ENCODE data around the gene MCF2L. TPM values are rescaled to one million over a fixed set of nuclear protein-coding genes. Genes with fewer than 3 reads are reported as not detected.

MCF2L gene
- total and polyA plus RNA-seq, 2 experiments from 2014 or later, result 4.8 to 25.6 TPM

DNA sequence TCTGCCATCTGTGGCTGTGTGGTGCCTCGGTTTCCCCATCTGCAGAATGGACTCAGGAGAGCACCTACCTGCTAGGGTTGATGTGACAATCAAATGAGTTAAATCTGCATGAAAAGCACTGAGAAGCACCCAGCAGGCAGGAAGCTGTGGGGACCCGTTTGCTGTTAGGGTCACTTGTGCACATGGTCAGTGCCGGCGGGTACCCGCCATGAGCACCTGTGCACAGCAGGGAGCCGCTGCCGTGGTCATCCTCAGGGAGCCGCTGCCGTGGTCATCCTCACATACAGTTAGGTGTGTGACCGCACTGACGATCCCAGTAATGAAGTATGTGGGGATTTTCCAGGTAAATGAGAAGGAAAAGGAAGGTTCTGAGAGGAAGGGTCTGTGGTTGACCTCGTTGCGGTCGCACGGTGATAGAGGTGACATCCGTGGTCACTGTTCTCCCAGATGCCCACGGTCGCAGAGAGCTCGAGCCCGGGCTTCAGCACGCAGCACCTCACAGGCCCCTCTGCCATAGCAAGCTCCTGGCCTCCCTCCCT is 6.5 kb downstream of the MCF2L start:
- H3K9me3 Mint-ChIP-seq, result peaks cover 14% of the 10 kb centered on the region
- no peak for TF ChIP-seq CREB1 (CRISPR knock-in tag; IDR thresholded peaks at IDR 0.05; ENCODE audit: low read depth)
- no peak for TF ChIP-seq ZNF331 (CRISPR knock-in tag; IDR thresholded peaks at IDR 0.05; ENCODE audit: low read depth)
- TF ChIP-seq, protein P1, sequence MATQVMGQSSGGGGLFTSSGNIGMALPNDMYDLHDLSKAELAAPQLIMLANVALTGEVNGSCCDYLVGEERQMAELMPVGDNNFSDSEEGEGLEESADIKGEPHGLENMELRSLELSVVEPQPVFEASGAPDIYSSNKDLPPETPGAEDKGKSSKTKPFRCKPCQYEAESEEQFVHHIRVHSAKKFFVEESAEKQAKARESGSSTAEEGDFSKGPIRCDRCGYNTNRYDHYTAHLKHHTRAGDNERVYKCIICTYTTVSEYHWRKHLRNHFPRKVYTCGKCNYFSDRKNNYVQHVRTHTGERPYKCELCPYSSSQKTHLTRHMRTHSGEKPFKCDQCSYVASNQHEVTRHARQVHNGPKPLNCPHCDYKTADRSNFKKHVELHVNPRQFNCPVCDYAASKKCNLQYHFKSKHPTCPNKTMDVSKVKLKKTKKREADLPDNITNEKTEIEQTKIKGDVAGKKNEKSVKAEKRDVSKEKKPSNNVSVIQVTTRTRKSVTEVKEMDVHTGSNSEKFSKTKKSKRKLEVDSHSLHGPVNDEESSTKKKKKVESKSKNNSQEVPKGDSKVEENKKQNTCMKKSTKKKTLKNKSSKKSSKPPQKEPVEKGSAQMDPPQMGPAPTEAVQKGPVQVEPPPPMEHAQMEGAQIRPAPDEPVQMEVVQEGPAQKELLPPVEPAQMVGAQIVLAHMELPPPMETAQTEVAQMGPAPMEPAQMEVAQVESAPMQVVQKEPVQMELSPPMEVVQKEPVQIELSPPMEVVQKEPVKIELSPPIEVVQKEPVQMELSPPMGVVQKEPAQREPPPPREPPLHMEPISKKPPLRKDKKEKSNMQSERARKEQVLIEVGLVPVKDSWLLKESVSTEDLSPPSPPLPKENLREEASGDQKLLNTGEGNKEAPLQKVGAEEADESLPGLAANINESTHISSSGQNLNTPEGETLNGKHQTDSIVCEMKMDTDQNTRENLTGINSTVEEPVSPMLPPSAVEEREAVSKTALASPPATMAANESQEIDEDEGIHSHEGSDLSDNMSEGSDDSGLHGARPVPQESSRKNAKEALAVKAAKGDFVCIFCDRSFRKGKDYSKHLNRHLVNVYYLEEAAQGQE (IDR thresholded peaks at IDR 0.05; ENCODE audit: unreplicated experiment), result no peak
- TF ChIP-seq JUNB (IDR thresholded peaks at IDR 0.05; ENCODE audit: unreplicated experiment), result no peak
- TF ChIP-seq, protein P2, sequence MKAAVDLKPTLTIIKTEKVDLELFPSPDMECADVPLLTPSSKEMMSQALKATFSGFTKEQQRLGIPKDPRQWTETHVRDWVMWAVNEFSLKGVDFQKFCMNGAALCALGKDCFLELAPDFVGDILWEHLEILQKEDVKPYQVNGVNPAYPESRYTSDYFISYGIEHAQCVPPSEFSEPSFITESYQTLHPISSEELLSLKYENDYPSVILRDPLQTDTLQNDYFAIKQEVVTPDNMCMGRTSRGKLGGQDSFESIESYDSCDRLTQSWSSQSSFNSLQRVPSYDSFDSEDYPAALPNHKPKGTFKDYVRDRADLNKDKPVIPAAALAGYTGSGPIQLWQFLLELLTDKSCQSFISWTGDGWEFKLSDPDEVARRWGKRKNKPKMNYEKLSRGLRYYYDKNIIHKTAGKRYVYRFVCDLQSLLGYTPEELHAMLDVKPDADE (IDR thresholded peaks at IDR 0.05), result no peak
- no peak for TF ChIP-seq ZNF114 (CRISPR knock-in tag; IDR thresholded peaks at IDR 0.05)
- TF ChIP-seq, protein P3, sequence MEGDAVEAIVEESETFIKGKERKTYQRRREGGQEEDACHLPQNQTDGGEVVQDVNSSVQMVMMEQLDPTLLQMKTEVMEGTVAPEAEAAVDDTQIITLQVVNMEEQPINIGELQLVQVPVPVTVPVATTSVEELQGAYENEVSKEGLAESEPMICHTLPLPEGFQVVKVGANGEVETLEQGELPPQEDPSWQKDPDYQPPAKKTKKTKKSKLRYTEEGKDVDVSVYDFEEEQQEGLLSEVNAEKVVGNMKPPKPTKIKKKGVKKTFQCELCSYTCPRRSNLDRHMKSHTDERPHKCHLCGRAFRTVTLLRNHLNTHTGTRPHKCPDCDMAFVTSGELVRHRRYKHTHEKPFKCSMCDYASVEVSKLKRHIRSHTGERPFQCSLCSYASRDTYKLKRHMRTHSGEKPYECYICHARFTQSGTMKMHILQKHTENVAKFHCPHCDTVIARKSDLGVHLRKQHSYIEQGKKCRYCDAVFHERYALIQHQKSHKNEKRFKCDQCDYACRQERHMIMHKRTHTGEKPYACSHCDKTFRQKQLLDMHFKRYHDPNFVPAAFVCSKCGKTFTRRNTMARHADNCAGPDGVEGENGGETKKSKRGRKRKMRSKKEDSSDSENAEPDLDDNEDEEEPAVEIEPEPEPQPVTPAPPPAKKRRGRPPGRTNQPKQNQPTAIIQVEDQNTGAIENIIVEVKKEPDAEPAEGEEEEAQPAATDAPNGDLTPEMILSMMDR (conservative IDR thresholded peaks at IDR 0.05; ENCODE audit: low read depth in 2 of 2), result no peak
- no peaks in the 10 kb centered on the region for H3K36me3 Mint-ChIP-seq (ENCODE audit: low read depth)
- Histone ChIP-seq H3K4me1 (ENCODE audit: insufficient read depth) (no peaks in the 10 kb centered on the region), H3K9me2 (ENCODE audit: insufficient read depth) (0 out of 2 replicates have a peak, but pooled peaks cover 6% of the 10 kb centered on the region), H3K27ac (ENCODE audit: low read depth) (no peak overlapping the region), H3K4me2 (no peak overlapping the region), H3K4me3 (no peak overlapping the region), H3F3A (replicated peaks; ENCODE audit: low read depth) (no peaks in the 10 kb centered on the region), H3K36me3 (ENCODE audit: insufficient read depth) (no peaks in the 10 kb centered on the region; the same call in 1 of the 2 replicates), H3K79me2 (replicated peaks; ENCODE audit: insufficient read depth) (peaks cover 3% of the 10 kb centered on the region; the same call in 1 of the 2 replicates), H2AFZ (no peak overlapping the region), H3K27me3 (ENCODE audit: insufficient read depth) (no peaks in the 10 kb centered on the region), H4K20me1 (replicated peaks; ENCODE audit: insufficient read depth) (no peaks in the 10 kb centered on the region; the same call in 1 of the 2 replicates)
- H3K4me1 Mint-ChIP-seq, result peaks cover 29% of the 10 kb centered on the region
- DNase-seq (ENCODE audit: low spot score) (no peak), ATAC-seq (no peak)
- peaks cover 8% of the 10 kb centered on the region for H3K27me3 Mint-ChIP-seq (ENCODE audit: insufficient read depth, low read depth, poor library complexity)
- H3K4me3 Mint-ChIP-seq, result no peak overlapping the region
- H3K27ac Mint-ChIP-seq, result no peak overlapping the region

DNA sequence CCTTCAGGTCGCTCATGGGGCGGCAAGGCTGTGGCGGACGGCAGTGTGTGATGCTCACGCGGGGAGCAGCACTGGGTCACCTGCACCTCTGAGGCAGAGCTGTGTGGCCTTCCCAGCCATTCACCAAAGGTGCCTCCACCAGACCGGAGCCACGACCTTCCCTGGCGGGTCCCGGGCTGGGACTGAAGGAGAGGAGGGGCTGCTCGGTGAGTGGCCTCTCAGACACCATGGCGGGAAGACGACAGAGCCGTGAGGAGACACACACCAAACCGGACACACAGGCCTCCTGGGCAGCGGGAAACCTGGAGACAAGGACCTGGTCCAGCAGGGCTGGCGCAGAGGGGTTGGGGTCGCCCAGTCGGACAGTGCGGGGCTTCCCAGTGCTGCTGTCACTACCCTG is 7.5 kb downstream of the MCF2L start:
- Histone ChIP-seq H3K4me3 (no peak overlapping the region), H3K4me1 (ENCODE audit: insufficient read depth) (no peaks in the 10 kb centered on the region), H3K4me2 (no peak overlapping the region), H3F3A (replicated peaks; ENCODE audit: low read depth) (no peaks in the 10 kb centered on the region), H3K36me3 (ENCODE audit: insufficient read depth) (no peaks in the 10 kb centered on the region; the same call in 1 of the 2 replicates), H4K20me1 (replicated peaks; ENCODE audit: insufficient read depth) (no peaks in the 10 kb centered on the region; the same call in 1 of the 2 replicates), H3K27me3 (ENCODE audit: insufficient read depth) (no peaks in the 10 kb centered on the region), H2AFZ (no peak overlapping the region), H3K79me2 (replicated peaks; ENCODE audit: insufficient read depth) (peaks cover 3% of the 10 kb centered on the region; the same call in 1 of the 2 replicates), H3K27ac (ENCODE audit: low read depth) (no peak overlapping the region), H3K9me2 (ENCODE audit: insufficient read depth) (0 out of 2 replicates have a peak, but pooled peaks cover 4% of the 10 kb centered on the region)
- no peak for DNase-seq (ENCODE audit: low spot score)
- Mint-ChIP-seq H3K4me3 (no peak overlapping the region), H3K27ac (no peak overlapping the region), H3K4me1 (peaks cover 29% of the 10 kb centered on the region), H3K36me3 (ENCODE audit: low read depth) (no peaks in the 10 kb centered on the region), H3K27me3 (ENCODE audit: insufficient read depth, low read depth, poor library complexity) (peaks cover 4% of the 10 kb centered on the region), H3K9me3 (peaks cover 10% of the 10 kb centered on the region; the same call in 2 of the 3 replicates)
- ATAC-seq, result no peak
- TF ChIP-seq, protein P4, sequence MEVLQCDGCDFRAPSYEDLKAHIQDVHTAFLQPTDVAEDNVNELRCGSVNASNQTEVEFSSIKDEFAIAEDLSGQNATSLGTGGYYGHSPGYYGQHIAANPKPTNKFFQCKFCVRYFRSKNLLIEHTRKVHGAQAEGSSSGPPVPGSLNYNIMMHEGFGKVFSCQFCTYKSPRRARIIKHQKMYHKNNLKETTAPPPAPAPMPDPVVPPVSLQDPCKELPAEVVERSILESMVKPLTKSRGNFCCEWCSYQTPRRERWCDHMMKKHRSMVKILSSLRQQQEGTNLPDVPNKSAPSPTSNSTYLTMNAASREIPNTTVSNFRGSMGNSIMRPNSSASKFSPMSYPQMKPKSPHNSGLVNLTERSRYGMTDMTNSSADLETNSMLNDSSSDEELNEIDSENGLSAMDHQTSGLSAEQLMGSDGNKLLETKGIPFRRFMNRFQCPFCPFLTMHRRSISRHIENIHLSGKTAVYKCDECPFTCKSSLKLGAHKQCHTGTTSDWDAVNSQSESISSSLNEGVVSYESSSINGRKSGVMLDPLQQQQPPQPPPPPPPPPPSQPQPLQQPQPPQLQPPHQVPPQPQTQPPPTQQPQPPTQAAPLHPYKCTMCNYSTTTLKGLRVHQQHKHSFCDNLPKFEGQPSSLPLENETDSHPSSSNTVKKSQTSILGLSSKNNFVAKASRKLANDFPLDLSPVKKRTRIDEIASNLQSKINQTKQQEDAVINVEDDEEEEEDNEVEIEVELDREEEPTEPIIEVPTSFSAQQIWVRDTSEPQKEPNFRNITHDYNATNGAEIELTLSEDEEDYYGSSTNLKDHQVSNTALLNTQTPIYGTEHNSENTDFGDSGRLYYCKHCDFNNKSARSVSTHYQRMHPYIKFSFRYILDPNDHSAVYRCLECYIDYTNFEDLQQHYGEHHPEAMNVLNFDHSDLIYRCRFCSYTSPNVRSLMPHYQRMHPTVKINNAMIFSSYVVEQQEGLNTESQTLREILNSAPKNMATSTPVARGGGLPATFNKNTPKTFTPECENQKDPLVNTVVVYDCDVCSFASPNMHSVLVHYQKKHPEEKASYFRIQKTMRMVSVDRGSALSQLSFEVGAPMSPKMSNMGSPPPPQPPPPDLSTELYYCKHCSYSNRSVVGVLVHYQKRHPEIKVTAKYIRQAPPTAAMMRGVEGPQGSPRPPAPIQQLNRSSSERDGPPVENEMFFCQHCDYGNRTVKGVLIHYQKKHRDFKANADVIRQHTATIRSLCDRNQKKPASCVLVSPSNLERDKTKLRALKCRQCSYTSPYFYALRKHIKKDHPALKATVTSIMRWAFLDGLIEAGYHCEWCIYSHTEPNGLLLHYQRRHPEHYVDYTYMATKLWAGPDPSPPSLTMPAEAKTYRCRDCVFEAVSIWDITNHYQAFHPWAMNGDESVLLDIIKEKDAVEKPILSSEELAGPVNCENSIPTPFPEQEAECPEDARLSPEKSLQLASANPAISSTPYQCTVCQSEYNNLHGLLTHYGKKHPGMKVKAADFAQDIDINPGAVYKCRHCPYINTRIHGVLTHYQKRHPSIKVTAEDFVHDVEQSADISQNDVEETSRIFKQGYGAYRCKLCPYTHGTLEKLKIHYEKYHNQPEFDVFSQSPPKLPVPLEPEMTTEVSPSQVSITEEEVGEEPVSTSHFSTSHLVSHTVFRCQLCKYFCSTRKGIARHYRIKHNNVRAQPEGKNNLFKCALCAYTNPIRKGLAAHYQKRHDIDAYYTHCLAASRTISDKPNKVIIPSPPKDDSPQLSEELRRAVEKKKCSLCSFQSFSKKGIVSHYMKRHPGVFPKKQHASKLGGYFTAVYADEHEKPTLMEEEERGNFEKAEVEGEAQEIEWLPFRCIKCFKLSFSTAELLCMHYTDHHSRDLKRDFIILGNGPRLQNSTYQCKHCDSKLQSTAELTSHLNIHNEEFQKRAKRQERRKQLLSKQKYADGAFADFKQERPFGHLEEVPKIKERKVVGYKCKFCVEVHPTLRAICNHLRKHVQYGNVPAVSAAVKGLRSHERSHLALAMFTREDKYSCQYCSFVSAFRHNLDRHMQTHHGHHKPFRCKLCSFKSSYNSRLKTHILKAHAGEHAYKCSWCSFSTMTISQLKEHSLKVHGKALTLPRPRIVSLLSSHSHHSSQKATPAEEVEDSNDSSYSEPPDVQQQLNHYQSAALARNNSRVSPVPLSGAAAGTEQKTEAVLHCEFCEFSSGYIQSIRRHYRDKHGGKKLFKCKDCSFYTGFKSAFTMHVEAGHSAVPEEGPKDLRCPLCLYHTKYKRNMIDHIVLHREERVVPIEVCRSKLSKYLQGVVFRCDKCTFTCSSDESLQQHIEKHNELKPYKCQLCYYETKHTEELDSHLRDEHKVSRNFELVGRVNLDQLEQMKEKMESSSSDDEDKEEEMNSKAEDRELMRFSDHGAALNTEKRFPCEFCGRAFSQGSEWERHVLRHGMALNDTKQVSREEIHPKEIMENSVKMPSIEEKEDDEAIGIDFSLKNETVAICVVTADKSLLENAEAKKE (CRISPR knock-in tag; IDR thresholded peaks at IDR 0.05), result no peak
- no peak for TF ChIP-seq CREB1 (CRISPR knock-in tag; IDR thresholded peaks at IDR 0.05; ENCODE audit: low read depth)
